ENCODE measurements around the gene NUDC.
"Not testable (repeated sequence)": the region's sequence is repeated elsewhere in the genome, so short reads cannot be mapped to it uniquely, and the experiment has no call there.

Gene NUDC

DNA sequence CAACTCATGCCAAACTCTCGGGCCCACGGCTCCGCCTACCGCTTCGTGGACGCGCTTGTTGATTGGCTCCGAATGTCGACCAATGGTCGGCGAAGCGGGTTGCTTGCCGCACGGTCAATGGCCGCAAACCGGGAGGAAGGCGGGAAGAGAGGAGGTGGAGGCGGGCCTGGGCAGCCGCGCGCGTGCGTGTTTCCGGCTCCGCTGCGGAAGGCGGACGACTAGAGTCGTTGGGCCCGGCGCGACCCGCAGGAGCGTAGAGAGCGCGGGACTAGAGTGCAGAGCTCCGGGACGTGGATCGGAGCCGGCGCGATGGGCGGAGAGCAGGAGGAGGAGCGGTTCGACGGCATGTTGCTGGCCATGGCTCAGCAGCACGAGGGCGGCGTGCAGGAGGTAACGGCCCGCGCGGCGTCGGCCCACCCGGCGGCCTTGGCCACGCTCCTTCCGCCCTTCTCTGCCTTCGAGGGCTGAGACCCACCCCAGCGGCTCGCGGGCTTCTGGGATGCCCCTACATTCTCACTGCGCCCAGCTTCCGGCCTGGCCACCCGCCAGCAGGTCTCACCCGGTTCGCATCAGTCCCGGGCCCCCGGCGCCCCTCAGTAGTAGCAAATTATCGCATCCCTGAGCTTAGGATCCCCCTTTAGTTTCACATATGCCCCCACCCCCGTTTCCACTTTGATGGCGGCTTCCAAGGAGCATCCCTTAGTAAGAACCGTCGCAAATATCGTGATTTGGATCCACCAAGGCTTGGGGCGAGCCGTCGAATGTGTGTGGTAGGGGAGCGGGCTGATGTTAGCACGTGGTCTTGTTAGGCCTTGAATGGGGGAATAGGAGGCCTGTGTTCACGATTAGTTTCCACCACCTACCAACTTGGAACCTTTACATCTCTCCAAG lies at the start of gene NUDC:
NUDC (plus strand) TSS at position 204 of the 891 bp plus-strand sequence; CDS start at position 310, 106 bp downstream.
- peak; percentile 93 to 94 for DNase-seq

DNA sequence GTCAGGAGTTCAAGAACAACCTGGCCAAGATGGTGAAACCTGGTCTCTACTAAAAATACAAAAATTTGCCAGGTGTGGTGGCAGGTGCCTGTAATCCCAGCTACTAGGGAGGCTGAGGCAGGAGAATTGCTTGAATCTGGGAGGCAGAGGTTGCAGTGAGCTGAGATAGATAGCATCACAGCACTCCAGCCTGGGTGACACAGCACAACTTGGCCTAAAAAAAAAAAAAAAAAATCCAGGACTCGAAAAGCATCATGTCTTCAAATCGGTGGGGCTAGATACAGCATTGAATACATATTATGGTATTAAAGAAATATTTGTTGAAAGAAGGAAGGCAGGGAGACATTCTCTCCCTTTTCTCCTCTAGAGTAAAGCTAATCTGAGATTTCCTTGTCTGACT lies 48.4 kb upstream of the NUDC start:
- not testable (repeated sequence) for DNase-seq

DNA sequence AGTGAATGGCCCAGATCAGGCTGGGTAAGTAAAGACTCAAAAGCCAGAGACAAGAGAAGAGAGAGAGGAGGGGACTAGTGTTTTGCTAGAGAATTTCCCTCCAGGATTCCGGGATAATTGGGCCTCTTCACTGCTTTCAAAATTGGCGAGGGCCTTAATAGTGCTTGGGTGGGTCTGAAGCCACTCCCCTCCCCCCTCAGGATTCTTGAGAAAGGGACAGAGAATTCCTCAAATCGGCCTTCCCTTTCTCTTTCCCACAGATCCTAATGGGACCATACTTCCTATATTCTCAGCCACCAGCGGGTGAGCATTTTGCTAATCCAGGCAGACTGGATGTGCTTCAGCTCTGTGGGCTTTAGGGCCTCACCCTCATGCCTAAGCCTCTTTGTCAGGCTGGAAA lies 46.6 kb upstream of the NUDC start:
- no peak for DNase-seq

DNA sequence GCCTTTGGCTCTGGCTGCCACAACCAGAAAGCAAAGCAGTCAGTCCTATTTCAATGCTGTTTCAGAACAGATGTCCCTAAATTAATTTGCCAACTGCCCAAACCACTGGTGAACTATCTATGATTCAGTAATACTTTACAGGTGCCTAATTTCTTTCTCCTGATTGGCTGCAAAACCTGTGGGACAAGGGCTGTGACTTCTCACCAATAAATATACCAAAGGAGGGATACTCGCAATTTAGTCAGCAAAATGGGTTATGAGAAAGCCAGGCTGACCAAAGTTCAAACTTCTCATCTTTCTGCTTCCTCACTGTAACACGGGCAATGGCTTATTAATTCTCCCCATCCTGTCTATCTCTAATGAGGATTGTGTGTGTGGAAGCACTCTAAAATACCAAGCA lies 44.2 kb upstream of the NUDC start:
- no peak for DNase-seq

DNA sequence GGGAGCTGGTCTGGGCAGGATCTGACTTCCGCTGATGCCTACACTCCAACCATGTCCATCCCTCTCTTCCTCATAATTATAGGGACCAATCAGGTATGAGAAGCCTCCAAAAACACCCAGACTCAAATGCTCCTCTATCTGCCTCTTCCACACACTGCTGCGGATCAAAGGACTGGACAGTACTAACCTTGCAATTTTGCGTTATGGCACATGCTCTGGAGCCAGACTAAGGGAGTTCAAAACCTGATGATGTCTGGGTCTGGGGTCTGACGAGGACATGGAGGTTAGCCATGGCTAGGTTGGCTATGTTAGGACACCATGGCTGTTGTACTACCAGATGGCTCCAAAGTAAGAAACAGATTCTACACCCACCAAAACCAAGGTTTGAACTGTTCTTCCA lies 41.8 kb upstream of the NUDC start:
- no peak for DNase-seq

DNA sequence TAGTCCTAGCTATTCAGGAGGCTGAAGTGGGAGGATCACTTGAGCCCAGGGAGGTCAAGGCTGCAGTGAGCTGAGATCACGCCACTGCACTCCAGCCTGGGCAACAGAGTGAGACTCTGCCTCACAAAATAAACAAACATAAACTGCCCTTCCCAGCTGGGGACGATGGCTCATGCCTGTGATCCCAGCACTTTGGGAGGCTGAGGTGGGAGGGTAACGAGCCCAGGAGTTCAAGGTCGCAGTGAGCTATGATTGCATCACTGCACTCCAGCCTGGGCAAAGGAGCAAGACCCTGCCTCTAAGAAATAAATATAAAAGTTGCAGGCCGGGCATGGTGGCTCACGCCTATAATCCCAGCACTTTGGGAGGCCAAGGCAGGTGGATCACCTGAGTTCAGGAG lies 39.9 kb upstream of the NUDC start:
- DNase-seq = not testable (repeated sequence)

DNA sequence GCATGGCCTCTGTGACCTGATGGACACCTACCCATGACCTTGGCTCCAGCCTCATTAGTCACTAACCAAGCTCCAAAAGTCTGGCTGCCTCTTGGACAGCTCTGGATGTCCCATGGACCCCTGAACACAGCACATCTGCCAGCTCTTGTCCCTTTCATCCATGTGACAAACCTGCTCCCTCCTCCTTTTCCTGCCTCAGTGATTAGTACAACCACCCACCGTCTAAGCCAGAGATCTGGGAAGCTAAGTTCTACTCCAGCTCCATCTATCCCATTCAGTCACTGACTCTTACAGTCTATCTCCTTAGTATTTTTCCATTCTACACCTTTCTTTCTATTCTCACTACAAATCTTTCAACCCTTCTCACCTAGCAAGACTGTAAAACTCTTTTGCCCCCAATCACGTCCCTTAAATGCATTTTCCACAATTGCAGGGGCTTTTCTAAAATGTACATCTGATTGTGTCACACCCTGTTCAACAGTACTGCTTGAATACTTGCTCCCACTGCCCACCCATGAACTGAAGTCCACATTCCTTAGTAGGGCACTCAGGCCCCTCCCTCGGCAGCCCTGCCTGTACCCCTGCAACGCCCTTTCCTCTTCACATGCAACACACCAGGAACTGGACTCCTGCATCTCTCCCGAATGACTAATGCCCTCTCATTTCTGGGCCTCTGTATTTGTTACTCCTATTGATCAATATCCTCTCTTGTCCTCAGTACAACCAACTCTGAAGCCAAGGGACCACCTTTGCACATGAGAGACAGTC lies 38.7 kb upstream of the NUDC start:
- DNase-seq = no peak

DNA sequence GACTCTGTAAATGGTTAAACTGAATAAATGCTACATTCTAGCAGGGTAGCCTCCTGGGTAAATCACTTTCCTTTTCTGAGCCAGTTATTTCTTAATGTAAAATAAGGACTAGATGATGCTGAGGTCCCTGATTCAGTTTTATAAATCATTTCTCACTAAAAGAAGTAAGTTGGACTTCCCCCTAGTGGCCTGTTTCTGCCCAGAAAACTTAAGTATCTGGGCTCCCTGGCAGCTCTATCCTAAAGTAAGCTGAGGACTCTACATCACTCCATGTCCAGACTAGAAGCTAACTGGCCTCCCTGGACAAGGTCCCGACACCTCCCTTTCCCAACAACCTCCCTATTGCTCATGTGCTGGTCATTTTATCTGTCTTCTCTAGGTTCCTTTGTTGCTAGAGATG lies 34.4 kb upstream of the NUDC start:
- DNase-seq = peak; percentile 53 to 54

DNA sequence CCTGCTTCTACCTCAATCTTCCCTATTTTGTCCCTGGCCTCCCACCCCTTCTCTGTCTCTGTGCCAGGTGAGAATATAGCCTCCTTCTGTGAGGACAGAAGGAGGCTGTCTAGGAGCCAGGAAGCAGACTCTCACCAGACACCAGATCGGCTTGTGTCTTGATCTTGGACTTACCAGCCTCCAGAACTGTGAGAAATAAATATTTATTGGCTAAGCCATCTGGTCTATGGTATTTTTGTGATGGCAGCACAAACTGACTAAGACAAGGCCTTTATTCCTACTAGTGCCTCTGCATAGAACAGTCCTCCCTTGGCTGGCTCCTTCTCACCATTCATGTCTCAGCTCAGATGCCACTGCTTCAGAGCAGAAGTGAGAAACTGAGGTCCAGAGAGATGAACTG lies 33.3 kb upstream of the NUDC start:
- DNase-seq = no peak

DNA sequence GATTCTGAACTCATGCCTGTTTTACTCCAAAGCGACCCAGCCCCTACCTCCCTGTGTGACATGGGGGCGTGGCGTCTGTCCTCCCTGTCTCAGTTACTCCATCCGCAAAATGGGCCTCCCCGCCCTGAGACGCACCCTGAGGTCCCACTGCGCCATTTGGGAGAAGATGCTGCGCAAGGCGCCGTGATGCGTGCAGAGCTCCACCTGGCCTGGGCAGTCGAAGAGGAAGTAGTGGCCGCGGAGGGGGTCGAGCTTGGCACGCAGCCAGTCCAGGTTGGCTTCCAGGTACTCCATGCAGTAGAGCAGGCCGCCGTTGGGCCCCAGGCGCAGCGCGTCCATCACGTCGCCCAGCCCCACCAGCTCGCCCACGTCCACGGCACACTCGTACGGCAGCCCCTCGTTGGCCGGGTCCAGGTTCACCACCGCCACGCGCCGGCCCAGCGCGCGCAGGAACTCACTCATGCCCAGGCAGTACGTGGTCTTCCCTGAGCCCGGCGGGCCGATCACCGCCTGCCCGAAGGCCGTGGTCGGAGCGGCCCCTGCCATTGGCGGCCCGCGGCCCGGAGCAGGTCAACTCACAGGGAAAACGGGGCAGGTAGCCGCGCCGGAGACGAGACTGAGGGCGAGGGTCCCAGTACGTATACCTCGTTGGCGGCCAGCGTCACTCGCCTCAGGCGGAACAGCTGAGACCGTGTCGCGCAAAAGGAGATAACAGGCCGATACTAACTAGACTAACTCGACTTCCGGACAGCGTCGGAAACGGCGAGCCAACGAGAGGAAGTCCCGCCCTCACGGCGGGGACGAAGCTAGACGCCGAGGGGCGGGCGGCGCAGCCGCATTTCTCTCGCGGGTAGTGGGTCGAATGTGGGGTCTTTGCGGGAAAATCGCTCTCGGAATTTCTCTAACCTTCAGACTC lies 31.7 kb upstream of the NUDC start, which contains the start of gene GPN2:
GPN2 (minus strand) TSS at position 733 of the 916 bp plus-strand sequence; CDS start at position 546, 187 bp downstream.
- DNase-seq = peak; percentile 60 to 64

DNA sequence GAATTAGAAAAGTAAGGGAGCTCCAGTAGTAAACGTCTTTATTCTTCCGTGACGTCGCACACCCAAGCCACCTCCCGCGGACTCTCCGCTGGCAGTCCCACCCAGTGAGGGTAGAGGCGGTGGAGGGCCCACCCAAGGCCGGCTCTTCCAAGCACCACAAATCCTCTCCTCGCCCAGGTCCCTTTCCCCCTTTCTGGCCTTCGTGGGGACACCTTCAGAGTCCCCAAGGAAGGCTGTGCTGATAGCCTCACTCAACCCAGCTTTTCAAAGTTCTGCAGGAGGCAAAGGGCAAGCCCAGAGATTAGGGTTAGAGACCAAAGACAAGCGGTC lies 31.1 kb upstream of the NUDC start:
- DNase-seq = no peak

DNA sequence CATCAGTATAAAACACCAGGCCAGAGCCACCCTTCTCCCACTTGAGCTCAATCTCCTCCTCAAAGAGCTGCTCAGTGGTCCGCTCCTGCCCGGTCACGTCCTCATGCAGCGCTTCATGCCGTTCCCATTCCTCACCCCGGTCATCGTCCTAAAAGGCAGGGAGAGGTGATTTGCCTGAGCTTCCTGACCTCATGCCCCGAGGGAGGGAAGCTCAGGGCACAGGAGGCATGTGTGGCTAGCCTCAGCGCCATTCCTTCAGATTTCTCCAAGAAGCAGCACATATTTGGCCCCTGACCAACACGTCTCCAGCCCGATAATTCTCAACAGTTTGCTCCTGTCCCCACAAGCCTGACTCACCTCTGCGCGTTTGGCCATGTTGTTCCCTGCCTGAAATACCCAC lies 27.3 kb upstream of the NUDC start:
- DNase-seq = no peak

DNA sequence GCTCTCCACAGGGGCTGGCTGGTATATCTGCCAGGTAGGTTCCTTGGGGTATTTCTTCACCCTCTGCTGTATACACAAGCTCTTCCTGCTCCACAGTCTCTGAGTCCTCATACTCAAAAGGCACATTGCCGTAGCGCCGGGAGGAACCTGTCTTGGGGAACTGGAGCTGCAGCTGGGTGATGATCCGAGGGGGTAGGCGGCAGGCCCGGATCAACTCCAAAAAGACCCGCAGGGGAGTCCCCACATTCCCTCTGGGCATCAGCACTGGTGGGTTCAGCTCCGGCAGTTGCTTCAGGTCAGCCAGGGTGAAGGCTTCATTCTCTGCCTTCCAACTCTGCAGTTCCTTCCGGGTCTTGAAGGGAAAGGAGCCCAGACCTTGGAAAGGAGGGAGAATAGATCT lies 24.2 kb upstream of the NUDC start:
- no peak for DNase-seq

DNA sequence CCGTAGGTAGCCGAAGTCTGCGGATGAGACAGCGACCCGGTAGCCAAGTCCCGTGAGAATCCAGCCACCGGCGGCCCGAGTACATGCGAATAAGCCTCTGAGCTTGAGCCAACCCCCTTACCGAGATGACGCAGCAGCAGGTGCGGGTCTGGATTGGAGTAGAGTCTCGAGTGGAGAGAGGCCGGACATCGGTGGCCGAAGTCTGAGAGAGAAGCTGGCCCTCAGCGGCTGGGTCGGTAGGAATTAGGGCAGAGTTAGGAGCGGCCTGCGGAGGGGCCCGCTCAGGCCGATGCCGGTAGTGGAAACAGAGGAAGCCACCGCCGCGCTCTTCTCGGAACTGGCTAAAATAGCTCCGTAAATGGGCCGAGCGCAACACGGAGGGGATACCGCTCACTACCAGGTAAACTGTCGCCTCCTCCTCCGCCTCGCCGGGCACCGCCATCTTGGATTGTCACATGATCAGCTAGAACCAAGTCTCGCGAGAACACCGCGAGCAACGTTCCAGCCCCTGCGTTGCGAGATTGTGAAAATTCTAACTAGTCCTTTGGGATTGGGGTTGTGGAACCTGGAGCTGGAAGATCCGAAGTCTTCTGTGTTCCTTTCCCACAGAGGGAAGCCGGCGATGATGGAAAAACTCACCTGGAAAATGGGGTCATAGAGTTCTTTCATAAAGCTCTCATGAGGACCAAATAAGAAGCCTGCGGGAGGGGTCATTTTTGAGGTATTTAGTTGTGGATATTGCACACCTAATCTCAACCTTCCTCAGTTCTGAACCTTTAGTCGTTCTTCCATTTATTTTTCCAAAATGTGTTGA lies 21.3 kb upstream of the NUDC start, which contains the start of gene GPATCH3:
GPATCH3 (minus strand) TSS at position 467 of the 814 bp plus-strand sequence; CDS start at position 442, 25 bp downstream.
- DNase-seq = peak; percentile 65 to 78

DNA sequence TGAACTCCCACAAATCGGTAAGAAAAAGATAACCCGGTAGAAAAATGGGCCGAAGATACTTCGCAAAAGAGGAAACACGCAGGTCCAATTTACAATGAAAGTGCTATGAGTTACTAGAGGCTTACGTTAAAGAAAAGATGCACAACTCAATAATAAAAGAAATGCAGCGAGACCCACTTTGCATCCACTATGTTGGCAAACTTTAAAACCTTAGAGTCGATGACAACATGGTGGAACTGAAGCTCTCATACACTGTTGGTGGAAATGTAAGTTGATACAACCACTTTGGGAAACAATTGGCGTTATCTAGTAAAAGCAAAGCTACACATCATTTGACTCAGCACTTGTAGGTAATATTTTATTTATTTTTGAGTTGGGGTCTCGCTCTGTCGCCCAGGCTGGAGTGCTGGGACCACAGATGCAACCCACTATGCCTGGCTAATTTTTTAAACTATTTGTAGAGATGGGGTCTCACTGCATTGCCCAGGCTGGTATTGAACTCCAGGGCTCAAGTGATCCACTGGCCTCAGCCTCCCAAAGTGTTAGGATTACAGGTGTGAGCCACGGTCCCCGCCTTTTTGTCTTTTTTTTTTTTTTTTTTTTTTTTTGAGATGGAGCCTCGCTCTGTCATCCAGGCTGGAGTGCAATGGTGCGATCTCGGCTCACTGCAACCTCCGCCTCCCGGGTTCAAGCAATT lies 20.6 kb upstream of the NUDC start:
- DNase-seq = no peak

DNA sequence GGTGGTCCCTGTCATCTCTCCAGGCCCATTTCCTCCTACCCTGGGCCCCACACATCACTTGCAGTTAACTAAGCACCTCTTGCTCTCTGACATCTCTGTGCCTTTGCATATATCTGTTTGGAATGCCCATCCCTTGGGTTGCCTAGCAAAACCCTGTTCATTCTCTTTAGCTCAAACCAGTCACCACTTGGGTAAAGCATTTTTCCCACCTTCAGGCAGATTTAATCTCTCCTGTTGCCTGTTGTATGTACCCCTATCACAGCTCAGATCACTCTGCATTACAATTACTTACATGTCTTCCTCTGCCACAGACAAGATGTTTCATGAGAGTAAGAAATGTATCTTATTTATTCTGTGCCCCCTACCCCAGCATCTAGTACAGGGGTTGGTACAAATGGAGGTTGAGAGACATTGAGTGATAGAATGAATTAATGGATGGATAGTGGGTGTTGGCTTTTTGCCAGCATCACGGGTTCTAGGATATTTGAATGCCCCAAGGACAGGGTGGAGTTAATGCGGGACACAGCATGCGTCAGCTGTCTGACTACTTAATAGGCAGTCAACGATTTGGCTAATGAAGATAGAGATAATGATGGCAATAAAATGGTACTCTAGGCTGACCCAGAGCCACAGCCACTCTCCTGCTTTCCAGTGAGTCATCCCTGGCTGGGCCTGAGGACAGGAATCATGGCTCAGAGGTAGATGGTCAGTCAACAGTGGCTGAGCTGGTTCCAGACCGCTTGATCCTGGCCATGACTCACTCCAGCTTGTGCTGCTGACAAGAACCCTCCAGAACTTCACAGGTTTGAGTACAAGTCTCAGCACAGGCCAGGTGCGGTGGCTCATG lies 14.2 kb upstream of the NUDC start:
- DNase-seq = no peak

DNA sequence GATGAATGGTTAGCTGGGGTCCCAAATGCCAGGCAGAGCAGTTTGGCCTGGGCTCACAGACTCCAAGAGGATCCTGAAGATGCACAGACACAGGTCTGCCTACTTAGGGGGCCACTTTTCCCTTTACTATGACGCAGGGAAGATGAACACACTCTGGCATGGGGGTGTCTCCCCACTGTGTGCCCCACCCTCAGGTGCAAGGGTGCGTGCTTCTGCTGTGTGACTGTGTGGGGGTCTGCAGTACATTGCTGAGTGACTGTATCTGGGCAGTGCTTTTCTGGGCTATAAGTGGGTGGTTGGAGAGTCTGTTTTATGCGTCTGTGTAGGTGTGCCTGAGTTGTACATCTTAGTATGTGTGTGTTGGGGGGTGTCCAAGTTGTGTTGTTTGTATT lies 11.6 kb upstream of the NUDC start:
- no peak for DNase-seq

DNA sequence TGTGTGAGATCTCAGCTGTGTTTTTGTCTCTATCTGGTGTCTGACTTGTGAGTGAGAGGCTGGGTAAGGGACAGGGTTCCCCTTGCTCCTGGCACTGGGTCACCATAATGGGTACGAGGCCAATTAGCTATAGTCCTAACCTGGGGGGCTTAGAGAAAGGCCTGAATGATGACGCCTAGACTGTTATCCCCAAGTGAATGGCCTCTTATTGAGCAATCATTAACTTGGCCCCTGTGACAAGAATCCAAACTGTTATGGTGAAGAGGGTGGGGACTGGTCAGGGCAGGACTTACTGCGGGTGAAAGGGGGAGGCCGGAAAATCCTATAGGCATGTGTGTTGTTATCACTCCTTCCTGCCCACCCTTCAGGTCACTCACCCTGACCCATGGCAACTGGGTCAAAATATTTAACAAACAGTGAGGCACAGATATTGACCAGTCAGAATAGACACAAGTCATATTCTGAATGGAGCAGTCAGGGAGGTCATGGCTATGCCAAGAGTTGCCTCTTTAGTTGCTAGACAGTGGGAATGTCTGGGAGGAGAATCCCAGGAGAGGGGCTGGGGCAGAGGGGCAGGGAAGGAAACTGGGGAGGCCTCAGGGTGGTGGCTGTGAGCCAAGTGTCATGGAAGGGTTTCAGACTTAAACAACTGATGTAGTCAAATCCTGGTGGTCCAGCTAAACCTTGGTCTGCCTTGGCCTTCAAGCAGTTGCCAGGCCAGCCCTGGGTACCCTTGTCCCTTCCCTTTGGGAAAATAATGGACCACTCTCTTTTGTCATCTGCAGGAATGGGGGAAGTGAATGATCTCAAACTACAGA lies 11.0 kb upstream of the NUDC start:
- no peak for DNase-seq

DNA sequence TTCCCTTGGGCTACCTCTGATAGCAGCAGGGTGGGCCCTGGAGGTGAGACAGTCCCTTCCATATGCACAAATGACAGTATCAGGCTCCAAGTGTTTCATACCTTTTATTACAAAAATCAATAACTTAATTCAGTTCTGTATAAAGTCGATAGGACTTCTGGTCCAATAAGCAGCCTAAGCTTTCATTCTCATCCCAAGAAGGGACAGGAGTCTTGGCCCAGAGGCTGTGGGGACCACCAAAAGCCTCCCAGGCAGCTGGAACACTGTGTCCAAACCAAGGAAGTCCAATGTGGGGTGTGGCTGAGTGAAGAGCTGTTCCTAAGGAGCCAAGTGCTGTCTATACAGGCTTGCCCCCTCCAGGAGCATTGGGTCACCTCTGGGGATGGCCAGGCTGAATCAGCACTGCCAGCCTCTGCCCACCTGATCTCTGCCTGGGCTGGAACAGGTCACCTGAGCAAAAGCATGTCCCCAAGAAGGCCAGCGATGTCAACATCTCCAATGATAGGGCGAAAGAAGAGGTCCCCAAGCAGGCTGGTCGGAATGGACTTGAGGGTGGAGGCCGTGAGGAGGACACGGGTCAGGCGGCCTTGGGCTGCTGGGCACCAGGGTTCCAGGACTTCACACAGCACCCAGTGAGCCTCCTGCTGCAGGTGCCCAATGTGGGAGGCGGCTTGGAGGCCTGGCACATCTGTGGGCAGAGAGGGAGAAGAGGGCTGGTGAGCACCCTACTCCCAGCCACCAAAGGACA lies 10.0 kb upstream of the NUDC start:
- DNase-seq = no peak

Data from AML-193 (cell line).